ENCODE data around the gene DNAJC8.

- TF ChIP-seq POLR2A (IDR thresholded peaks at IDR 0.05; ENCODE audit: low read depth, low read length) (no peak), RFX5 (IDR thresholded peaks at IDR 0.05; ENCODE audit: low read depth, low read length) (no peak), CTCF (conservative IDR thresholded peaks at IDR 0.05; ENCODE audit: low read depth, low read length) (no peak), RAD21 (IDR thresholded peaks at IDR 0.05; ENCODE audit: low read length) (no peak), RCOR1 (IDR thresholded peaks at IDR 0.05; ENCODE audit: insufficient replicate concordance, low read length) (no peak), USF2 (IDR thresholded peaks at IDR 0.05; ENCODE audit: low read depth, low read length) (no peak), MXI1 (IDR thresholded peaks at IDR 0.05; ENCODE audit: borderline replicate concordance, low read depth, low read length) (no peak), SMC3 (IDR thresholded peaks at IDR 0.05; ENCODE audit: low read depth, low read length) (no peak), BHLHE40 (IDR thresholded peaks at IDR 0.05; ENCODE audit: low read depth, low read length) (no peak), MAZ (IDR thresholded peaks at IDR 0.05; ENCODE audit: borderline replicate concordance, low read depth, low read length) (no peak), FOS (IDR thresholded peaks at IDR 0.05; ENCODE audit: low read depth, low read length) (no peak), MAFK (IDR thresholded peaks at IDR 0.05; ENCODE audit: low read depth, low read length) (no peak)
Observed at GRCh38 chr1:28267633-28268032, 34.8 kb upstream of the DNAJC8 start.
